H1 (cell line): Measurements from ENCODE around the gene C3orf22. TPM values are rescaled to one million over a fixed set of nuclear protein-coding genes. Genes with fewer than 3 reads are reported as not detected.

ENCODE experiments used
- E2F6 ChIP-seq: IDR thresholded peaks from 2 replicates; pipeline ENCODE4 v1.6.1; 2012; ENCODE audit warnings: inconsistent platforms
- JUN ChIP-seq: IDR thresholded peaks from 2 replicates; pipeline ENCODE4 v1.6.1; 2011; ENCODE audit warnings: low read depth, mild to moderate bottlenecking, improper control_type of control experiment, low read length
- KDM5A ChIP-seq: fragments of 200-600 bp; IDR thresholded peaks from 2 replicates; pipeline ENCODE4 v1.7.1; 2012; ENCODE audit warnings: mild to moderate bottlenecking, low read length, inconsistent platforms, mixed read lengths
- MAFK ChIP-seq: IDR thresholded peaks from 2 replicates; pipeline ENCODE4 v1.6.1; 2012; ENCODE audit warnings: low read depth, mild to moderate bottlenecking, improper control_type of control experiment, low read length
- NRF1 ChIP-seq: IDR thresholded peaks from 2 replicates; pipeline ENCODE4 v1.6.1; 2011; ENCODE audit warnings: mild to moderate bottlenecking, low read depth, low read length, improper control_type of control experiment
- SAP30 ChIP-seq: fragments of 300-600 bp; sonication (generic); IDR thresholded peaks from 2 replicates; pipeline ENCODE4 v1.7.1; 2012; ENCODE audit warnings: low read length, moderate library complexity, mild to moderate bottlenecking, inconsistent platforms; ENCODE audit not compliant: insufficient read depth, insufficient replicate concordance
- polyA plus RNA-seq, 7 experiments: library from polyadenylated mRNA; depleted of rRNA in 3 of 7; stranded (reverse) in 5 of 7; unstranded in 2 of 7; fragments of >200 nt in 5 of 7; fragments of 200-250 nt in 2 of 7; gene quantifications; 1 replicate in 5 of 7; 2 replicates in 1 of 7; 4 replicates in 1 of 7; pipeline versions ENCODE4 v1.2.1 to v1.2.3, GENCODE V29; 2011 to 2013; ENCODE audit warnings: missing spikeins in 2 of 7, mixed read lengths in 2 of 7
- total RNA-seq: library from RNA; stranded (reverse); fragmentation: NEBNext Ultra II Directional; extraction: Animal tissue kit (Norgen Biotek cat#: 25700); gene quantifications from 2 replicates; pipeline ENCODE4 v1.2.1, GENCODE V29; 2021

The C3orf22 gene
- total and polyA plus RNA-seq, 2 of the 8 experiments (the other 6 are each of a cell fraction or from before 2014, with no cell fraction given): not detected

DNA sequence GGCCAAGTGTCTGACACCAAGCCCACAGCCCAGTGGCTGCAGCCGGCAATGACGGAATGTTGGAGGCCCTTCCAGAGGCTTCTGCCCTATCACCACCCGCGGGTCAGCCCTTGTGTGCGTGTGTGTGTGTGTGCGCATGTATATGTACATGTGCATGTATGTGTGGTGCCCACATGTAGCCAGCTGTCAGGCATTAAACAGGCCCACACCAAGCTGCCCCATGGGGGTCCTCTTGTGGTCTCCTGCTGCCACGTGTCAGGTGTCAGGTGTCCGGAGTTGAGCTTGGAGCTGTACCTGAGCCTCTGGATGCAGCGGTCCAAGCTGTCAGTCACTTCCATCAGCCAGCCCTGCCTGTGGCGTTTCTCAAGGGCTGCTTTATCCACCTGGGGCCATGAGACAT is 55.0 kb downstream of the C3orf22 start (continued):
- TF ChIP-seq MAFK (no peak), SAP30 (no peak), JUN (no peak), E2F6 (no peak), NRF1 (no peak), KDM5A (no peak)
